ENCODE results near the gene AMOTL1. TPM values are rescaled to one million over a fixed set of nuclear protein-coding genes. Genes with fewer than 3 reads are reported as not detected.
A peak's percentile ranks its signal among the peaks of the same experiment; 100 is the strongest.

The AMOTL1 gene
- total RNA-seq, 1 donor = 64.7 TPM

DNA sequence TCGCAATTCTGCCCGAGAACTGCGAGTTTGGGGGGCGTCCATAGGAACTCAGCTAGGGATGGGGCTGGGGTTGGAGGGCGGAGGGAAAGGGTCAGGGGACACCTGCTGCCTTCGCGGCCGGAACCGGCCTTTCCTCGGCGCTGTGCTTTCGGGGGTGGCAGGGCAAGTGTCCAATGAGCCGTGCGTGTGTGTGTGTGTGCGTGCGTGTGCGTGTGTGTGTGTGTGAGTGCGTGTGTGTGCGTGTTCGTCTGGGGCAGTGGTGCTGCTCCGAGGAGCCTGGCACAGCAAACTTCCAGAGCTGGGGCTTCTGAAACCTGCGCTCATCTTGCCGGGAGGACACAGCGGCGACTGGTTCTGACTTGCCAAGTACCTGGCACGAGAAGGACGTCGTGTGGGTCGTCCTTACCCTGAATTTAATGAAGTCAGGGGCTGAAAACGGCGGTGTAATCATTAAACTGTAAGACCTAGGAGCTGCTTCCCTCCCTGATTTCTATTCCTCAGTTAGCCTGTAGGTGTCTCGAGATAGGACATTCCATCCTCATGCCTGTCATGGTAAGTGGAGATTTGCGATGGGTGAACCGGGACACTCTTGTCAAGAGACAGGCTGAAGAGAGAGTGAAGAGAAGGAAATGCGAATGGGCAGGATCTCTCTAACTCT is 27.0 kb upstream of the AMOTL1 start:
- TF ChIP-seq, protein P1, sequence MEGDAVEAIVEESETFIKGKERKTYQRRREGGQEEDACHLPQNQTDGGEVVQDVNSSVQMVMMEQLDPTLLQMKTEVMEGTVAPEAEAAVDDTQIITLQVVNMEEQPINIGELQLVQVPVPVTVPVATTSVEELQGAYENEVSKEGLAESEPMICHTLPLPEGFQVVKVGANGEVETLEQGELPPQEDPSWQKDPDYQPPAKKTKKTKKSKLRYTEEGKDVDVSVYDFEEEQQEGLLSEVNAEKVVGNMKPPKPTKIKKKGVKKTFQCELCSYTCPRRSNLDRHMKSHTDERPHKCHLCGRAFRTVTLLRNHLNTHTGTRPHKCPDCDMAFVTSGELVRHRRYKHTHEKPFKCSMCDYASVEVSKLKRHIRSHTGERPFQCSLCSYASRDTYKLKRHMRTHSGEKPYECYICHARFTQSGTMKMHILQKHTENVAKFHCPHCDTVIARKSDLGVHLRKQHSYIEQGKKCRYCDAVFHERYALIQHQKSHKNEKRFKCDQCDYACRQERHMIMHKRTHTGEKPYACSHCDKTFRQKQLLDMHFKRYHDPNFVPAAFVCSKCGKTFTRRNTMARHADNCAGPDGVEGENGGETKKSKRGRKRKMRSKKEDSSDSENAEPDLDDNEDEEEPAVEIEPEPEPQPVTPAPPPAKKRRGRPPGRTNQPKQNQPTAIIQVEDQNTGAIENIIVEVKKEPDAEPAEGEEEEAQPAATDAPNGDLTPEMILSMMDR (IDR thresholded peaks at IDR 0.05; ENCODE audit: insufficient read depth, low read length) = peak; percentile 74
- peak; percentile 63 for DNase-seq (ENCODE audit: low read depth)
- H3K4me3 ChIP-seq (ENCODE audit: low read depth, low read length) = peak overlapping the region; percentile 62

DNA sequence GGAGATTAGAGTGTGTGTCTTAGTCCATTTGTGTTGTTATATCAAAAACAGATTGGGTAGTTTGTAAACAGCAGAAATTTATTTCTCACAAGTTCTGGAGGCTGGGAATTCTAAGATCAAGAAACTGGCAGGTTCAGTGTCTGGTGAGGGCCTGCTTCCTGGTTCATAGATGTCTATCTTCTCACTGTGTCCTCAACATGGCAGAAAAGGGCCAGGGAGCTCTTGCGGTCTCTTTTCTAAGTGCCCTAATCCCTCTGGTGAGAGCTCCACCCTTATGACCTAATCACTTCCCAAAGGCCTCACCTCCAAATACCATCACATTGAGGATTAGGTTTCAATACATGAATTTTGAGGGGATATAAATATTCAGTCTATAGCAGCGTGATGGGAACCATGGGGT is 25.5 kb upstream of the AMOTL1 start:
- no peak for DNase-seq (ENCODE audit: low read depth)
- no peak overlapping the region for H3K4me3 ChIP-seq (ENCODE audit: low read depth, low read length)
- TF ChIP-seq, protein P1 (IDR thresholded peaks at IDR 0.05; ENCODE audit: insufficient read depth, low read length) = no peak

GRCh38 chr11:94746721-94747120 is 21.4 kb upstream of the AMOTL1 start:
- TF ChIP-seq, protein P1 (IDR thresholded peaks at IDR 0.05; ENCODE audit: insufficient read depth, low read length) = no peak
- no peak for DNase-seq (ENCODE audit: low read depth)
- no peak overlapping the region for H3K4me3 ChIP-seq (ENCODE audit: low read depth, low read length)

- no peak for DNase-seq (ENCODE audit: low read depth)
- TF ChIP-seq, protein P1 (IDR thresholded peaks at IDR 0.05; ENCODE audit: insufficient read depth, low read length) = no peak
- no peak overlapping the region for H3K4me3 ChIP-seq (ENCODE audit: low read depth, low read length)
These were observed 21.0 kb upstream of the AMOTL1 start for GRCh38 chr11:94747146-94747545.

DNA sequence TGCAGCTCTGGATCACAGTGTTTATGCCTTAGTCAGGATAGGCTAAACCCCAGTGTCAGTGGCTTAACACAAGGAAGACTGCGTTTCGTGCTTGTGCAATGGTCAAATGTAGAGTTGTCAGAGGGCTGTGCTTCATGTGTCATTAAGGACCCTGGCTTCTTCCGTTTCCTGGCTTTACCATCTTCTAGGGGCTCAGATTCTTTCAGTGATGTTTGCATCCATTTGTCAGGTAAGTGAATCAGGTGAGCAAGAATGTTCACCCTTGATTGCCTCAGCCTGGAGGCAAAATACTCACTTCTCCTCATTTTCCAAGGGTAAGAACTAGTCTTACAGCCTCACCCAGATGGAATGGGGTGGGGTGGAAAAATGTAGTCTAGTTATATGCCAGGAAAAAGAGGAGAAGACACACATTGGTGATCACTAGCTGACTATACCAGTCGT is 20.5 kb upstream of the AMOTL1 start:
- TF ChIP-seq, protein P1 (IDR thresholded peaks at IDR 0.05; ENCODE audit: insufficient read depth, low read length) = no peak
- no peak for DNase-seq (ENCODE audit: low read depth)
- no peak overlapping the region for H3K4me3 ChIP-seq (ENCODE audit: low read depth, low read length)

GRCh38 chr11:94749369-94749768 is 18.8 kb upstream of the AMOTL1 start:
- TF ChIP-seq, protein P1 (IDR thresholded peaks at IDR 0.05; ENCODE audit: insufficient read depth, low read length) = no peak
- DNase-seq (ENCODE audit: low read depth) = no peak
- no peak overlapping the region for H3K4me3 ChIP-seq (ENCODE audit: low read depth, low read length)

All from fibroblast of the aortic adventitia (primary cell).